Caki2 (cell line): ENCODE results near the gene FILIP1. TPM values are rescaled to one million over a fixed set of nuclear protein-coding genes. Genes with fewer than 3 reads are reported as not detected.

Source experiments
- DNase-seq: peaks from one replicate; pipeline ENCODE4 v3.0.0-alpha.2; 2015; ENCODE audit warnings: low read depth
- in situ Hi-C: cut with HindIII; loops from 2 replicates; pipeline ENCODE4 v1.10.0; 2016; ENCODE audit warnings: low sequenced_read_pairs, low pct_unique_long_range_greater_than_20kb, mixed read lengths
- total RNA-seq: library from RNA; depleted of rRNA; stranded (reverse); fragments of >200 nt; shearing (Covaris generic); gene quantifications from 2 replicates; pipeline ENCODE4 v1.2.3, GENCODE V29; 2014; ENCODE audit warnings: low replicate concordance

The FILIP1 gene
- total RNA-seq, 1 experiment from 2014 or later: 0.10 TPM

DNA sequence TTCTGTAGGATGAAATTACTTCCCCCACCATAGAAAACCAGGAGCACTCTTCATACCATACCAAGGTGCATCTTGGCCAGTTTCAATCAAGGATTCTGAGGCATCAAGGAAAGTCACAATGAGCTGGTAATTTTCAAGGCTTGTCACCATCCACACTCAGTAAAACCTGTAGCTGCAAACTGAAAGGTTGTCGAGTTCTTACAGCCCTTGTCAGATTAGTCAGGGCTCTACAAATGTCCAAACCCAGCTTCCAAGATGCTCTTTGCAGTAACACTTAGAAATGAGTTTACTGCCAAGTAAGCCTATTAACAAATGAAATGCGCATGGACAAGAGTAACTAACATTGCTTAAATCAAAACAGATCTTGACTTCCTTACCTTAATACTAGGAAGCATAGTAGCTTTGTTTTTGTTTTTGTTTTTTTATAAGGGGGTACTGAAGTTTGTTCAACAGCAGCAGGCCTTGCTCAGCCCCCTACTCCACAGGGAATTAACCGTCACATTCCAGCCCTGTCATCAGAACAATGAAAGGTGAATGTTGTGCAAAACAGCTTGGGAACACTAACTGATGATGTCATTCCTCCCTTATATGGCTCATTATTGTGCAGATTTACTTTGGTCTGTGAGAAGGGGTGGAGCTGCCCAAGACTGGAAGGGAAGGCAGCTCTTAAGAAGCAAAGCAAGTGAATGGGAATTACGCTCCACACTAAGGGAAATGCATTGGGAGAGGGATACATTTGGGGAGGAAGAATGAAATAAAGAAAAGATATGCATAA, 159.1 kb downstream of the FILIP1 start:
- in situ Hi-C loops: no loop called here
- peak; percentile 31 for DNase-seq

DNA sequence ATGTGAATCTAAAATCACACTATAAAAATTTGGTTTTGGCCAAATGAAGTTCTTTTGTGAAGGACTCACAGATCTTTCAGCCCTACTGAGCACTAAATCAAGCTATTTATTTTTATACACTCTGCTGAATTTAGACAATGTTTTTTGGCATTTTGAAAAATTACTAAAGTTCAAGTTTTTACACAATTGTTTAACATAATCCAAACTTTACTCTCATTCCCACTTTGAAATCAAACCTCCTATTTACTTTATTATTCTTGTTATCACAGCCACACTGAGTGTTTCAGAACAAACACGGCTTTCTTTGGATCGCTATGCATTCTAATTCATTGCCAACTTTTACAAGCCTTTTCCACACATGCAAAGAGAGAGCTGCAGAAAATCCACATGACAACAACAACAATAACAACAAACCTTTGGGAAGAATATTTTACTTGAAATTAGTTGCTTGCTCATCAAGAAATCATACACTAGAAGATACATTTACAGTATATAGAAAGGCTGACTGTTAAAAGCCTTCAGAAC, 159.9 kb downstream of the FILIP1 start:
- no peak for DNase-seq
- in situ Hi-C loops: no loop called here

- in situ Hi-C loops: no loop called here
- no peak for DNase-seq
Measured at GRCh38 chr6:75331151-75331550, 162.4 kb downstream of the FILIP1 start.

- DNase-seq: no peak
- in situ Hi-C loops: no loop called here
Measured at GRCh38 chr6:75329703-75330102, 163.9 kb downstream of the FILIP1 start.

DNA sequence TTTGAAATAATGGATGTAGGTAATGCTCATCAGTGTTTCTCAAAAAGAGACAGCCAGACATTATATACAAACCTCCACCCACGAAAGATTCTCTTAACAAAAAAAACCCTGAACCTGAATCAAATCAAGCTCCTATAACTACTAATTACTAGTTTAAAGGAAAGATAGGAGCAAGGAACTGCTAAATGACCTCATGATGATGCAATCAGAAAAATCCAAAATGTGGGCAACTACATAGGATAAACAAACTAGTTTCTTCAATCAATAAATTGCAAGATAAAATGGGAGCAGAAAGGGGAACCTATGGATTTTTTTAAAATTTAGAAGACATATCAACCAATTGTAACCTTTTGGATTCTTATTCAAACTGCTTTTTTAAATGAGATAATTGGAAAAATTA, 165.8 kb downstream of the FILIP1 start:
- no peak for DNase-seq
- in situ Hi-C loops: no loop called here

GRCh38 chr6:75326557-75327258, 166.9 kb downstream of the FILIP1 start:
- in situ Hi-C loops: no loop called here

DNA sequence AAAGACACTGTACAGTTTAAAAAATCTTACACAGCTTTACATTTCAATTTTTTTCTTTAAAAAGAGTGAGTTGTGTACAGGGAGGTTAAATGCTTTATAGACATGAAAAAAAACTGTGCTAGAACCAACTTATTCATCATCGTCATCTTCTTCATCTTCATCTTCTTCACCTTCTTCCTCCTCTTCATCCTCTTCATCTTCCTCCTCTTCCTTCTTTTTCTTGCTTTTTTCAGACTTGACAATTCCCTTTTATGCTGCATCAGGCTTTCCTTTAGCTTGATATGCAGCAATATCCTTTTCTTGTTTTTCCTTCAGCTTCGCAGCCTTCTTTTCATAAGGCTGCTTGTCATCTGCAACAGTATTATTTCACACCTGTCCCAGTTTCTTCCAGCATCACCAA, 174.7 kb downstream of the FILIP1 start:
- in situ Hi-C loops: no loop called here
- DNase-seq: no peak

More at GRCh38 chr6:75326557-75327258, 166.9 kb downstream of the FILIP1 start:
- no peak for DNase-seq

DNA sequence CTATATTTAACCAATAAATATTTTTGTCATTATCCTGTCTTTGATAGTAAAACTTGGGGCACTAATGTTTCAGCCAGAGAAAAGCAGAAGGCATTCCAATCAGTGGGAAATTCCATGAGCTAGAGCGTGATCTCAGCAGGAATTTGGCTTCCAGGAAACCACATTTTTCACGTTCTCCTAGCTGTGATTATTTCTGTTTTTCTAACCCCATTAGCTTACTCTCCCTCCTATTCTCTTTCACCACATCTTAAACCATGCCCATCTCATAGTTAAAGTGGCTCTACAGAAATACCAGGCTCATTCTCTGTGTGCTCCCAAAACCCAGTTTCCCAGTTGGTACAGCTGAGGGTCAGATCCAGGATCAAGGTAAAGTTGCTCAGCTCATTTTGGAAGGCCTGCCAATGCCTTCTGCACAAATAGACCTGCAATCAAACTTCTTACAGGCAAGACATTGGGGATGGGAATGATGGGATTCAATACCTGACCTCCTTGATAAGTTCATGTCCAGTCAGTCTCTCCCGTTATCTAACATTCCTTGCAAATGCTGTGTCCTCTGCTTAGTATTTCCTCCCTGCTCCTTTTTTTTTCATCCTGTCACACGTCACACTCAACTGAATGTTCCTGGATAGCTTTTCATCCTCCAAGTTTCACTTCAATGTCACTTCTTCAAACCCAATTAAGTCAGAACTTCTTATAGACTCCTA, 175.9 kb downstream of the FILIP1 start:
- DNase-seq: peak; percentile 43
- in situ Hi-C loops: no loop called here

- no peak for DNase-seq
- in situ Hi-C loops: no loop called here
Measured at GRCh38 chr6:75315978-75316377, 177.6 kb downstream of the FILIP1 start.

DNA sequence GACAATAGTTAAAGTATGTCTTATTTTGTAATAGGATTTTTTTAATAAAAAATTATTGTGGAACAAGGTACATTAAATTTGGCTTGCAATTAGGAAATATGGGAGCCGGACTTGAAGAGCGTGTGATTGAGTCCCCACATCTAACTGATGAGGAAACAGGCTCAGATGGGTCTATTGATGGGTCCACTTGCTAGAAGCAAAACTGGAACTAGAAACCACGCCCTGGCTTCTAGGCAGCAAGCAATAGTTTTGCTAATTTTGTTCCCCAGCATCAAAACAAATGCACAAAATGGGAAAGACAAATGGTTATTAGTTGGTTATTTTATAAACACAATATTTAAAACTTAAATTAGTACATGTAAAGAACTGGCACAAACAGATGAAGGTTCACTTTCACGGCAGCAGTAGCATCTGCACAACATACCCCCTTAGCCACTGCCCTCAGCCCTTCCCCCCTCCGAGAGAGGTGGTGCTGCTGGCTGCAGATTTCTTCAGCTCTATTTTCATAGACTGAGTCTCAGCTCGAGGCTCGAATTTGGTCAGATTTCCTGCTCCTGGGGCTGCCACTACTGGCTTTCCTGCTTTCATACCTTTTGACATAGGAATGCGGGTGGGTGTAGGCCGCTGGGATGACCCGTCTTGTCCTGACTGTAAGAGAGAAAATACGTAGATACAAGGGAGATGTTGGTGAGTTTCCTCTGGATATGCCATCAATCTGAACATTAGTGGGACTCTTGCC, 185.2 kb downstream of the FILIP1 start:
- no peak for DNase-seq
- in situ Hi-C loops: no loop called here

DNA sequence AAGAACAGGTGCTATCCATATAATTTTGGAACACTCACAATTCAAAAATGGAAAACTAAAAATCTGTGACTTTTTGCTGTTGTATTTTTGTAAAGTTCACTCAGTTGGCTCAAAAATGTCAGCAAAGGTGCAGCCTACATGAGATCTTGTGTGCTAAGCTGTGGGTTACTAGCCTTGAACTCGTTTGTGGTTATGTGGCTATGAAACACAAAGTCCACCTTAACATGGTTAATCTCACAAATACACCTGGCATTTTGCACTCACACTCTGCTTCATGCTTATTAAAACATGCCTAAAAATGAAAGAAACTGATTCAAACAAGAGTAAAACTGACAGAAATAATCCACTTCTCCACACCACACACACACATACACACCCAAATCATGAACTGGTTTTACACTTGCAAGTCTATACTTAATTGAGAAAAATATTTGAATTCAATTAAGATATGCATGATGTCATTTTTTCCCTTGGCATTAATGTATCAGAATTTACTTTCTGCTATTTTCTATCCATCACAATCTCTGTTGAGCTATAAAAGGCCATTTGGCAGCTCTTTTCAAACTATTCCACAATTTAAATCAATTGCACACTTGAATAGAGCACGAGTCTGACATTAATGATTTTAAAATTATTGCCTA, 186.1 kb downstream of the FILIP1 start:
- no peak for DNase-seq
- in situ Hi-C loops: no loop called here

DNA sequence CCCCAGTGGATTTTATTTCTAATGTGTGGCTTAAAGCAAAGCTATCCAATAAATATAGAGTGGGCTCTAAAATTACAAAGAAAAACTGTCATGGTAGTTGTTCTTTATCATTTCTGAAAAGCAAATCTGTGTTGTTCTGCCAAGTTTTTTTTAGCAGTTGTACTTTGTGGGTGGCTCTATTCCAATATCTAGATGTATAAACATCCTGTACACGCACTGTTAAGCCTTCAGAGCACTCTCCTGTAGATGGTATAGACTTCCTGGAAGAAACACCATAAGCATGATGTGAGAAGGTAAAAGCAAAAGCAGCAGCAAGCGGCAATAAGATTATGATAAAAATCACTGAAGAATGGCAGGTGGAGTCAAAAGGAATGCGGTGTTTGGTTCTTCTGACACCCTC, 187.5 kb downstream of the FILIP1 start:
- in situ Hi-C loops: no loop called here
- DNase-seq: no peak

DNA sequence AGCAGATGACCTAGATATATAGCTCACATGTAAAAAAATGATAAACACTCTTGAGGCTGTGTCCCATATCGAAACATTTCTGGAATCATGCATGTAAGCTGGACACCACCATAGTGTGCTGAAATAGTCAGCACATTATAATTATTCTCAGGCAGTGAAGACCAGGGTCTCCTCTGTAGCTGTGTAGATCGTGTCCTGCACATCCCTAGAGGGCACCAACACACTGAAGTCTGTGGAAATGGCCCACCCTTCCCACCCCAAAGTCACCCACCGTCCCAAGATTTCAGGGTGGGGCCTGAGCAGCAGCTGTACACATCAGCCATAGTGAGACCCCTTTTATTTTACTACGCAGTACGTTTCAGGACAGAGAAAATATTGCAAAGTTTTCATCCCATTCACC, 188.0 kb downstream of the FILIP1 start:
- in situ Hi-C loops: no loop called here

GRCh38 chr6:75302280-75302679, 191.3 kb downstream of the FILIP1 start:
- in situ Hi-C loops: no loop called here

More for the DNA sequence above, 188.0 kb downstream of the FILIP1 start:
- DNase-seq: no peak

GRCh38 chr6:75301537-75301936, 192.1 kb downstream of the FILIP1 start:
- in situ Hi-C loops: no loop called here
- no peak for DNase-seq

More at GRCh38 chr6:75302280-75302679, 191.3 kb downstream of the FILIP1 start:
- DNase-seq: no peak

DNA sequence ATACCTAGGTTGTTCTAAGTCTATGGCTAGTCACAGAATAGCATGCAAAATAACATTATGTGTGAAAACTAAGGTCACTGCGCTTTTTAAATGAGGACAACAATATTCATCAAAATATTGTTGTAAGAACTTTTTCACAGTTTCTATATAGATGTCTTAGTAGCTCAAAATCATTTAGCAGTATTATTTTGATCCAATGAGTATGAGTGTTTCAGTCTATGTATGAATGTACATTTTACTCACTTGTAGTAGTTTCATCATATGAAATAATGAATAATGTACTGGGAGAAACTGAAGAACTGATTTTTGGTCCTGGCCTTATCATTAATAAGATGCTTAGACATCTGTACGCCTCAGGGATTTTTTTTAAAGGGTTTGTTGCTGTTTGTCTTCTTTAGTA, 192.5 kb downstream of the FILIP1 start:
- in situ Hi-C loops: no loop called here
- no peak for DNase-seq

DNA sequence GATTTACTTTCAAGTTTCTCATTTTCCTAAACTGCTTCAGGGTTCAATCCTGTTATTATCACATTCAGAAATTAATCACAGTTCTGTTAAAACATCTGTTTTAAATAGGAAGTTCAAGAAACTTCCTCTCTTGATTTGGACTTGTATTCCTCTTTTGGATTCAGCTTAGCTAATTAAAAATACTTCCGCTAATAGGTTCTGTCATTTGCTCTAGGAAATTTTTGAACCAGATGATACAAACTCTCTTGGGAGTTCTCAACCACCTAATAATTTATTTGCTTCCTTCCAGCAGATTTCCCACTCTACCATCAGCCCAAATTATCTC, 193.1 kb downstream of the FILIP1 start:
- DNase-seq: no peak
- in situ Hi-C loops: no loop called here
